NB4 (cell line): ENCODE results near the gene TRA2B.
A peak's percentile ranks its signal among the peaks of the same experiment; 100 is the strongest.

ENCODE experiments used
- DNase-seq: peaks from one replicate; pipeline ENCODE4 v3.0.0; 2010; ENCODE audit warnings: low read depth
- H3K4me3 ChIP-seq: one replicate; pipeline ENCODE4 v1.5.1; 2011; ENCODE audit warnings: mild to moderate bottlenecking, low read depth, low read length, moderate library complexity
- CTCF ChIP-seq: IDR thresholded peaks from one replicate; pipeline ENCODE4 v1.5.1; 2012; ENCODE audit warnings: low read depth, low read length
- MYC ChIP-seq: IDR thresholded peaks from 2 replicates; pipeline ENCODE4 v1.6.1; 2011; ENCODE audit warnings: low read depth, low read length
- POLR2A ChIP-seq: IDR thresholded peaks from 2 replicates; pipeline ENCODE4 v1.6.1; 2011; ENCODE audit warnings: mild to moderate bottlenecking; ENCODE audit not compliant: insufficient read length; ENCODE audit errors: extremely low read depth
- TF ChIP-seq, protein P1 (sequence below): IDR thresholded peaks from 2 replicates; pipeline ENCODE4 v1.6.1; 2011; ENCODE audit warnings: low read depth, low read length

TRA2B gene

DNA sequence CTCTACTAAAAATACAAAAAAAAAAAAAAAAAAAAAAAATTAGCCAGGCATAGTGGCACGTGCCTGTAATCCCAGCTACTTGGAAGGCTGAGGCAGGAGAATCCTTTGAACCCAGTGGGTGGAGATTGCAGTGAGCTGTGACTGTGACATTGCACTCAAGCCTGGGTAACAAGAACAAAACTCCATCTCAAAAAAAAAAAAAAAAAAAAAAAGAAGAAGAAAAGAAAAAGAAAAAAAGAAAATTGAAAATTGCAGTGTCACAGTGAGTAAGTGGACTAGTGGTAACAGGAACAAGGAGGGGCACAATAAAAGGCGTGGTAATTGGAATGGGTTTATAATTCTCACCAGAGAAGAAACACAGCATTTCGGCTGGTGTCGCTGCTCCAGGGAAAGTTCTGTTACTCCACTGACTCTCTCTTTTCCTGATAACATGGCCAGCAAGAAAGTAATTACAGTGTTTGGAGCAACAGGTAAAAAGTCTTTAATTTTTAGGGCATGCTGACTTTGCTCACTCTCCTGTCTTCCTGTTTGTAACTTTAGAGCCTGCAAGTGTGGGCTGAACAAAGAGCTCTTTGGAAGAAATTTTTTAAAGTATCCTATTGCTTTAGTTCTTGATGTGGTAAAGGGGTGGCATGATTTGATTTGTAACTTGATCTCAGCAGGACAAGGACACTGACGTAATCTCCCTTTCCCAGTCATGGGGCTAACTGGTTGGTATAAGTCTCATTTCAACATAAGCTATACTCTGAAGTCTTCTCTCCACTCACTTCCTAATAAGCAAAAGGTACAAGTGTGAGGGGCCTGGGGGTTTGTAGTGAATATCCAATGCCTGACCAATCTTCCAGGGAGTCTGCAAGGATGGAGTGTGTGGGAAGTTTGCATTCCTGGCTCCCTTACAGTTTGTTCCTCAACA lies 22.1 kb upstream of the TRA2B start:
- no peak for TF ChIP-seq MYC
- TF ChIP-seq, protein P1, sequence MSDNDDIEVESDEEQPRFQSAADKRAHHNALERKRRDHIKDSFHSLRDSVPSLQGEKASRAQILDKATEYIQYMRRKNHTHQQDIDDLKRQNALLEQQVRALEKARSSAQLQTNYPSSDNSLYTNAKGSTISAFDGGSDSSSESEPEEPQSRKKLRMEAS, result no peak
- H3K4me3 ChIP-seq, result no peak overlapping the region
- DNase-seq, result peak; percentile 59

- H3K4me3 ChIP-seq, result no peak overlapping the region
- no peak for DNase-seq
- TF ChIP-seq POLR2A (no peak), CTCF (no peak), MYC (no peak)
Measured at GRCh38 chr3:185958626-185959025, 20.8 kb upstream of the TRA2B start.

GRCh38 chr3:185956244-185956643 lies 18.4 kb upstream of the TRA2B start:
- no peak overlapping the region for H3K4me3 ChIP-seq
- no peak for TF ChIP-seq MYC
- TF ChIP-seq POLR2A, result no peak
- TF ChIP-seq, protein P1, result no peak
- TF ChIP-seq CTCF, result no peak
- no peak for DNase-seq

DNA sequence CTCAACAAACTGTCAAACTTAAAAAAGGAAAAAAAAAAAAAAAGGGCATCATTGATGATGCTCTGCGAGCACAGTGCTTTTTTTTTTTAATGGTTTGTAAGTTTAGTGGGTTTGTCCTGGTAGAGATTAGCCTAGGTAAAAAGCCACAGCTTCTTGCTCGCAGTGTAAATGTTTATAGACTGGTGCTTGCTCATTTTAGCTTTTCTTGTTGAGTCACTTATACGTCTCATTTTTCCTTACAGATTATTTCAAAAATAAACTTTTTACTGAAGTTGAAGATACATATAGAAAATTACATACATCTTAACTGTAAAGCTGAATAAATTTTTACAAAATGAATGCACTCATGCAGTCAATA lies 16.5 kb upstream of the TRA2B start:
- no peak for DNase-seq
- TF ChIP-seq, protein P1, result no peak
- TF ChIP-seq CTCF (no peak), POLR2A (no peak), MYC (no peak)
- H3K4me3 ChIP-seq, result no peak overlapping the region

- no peak for DNase-seq
- TF ChIP-seq MYC (no peak), POLR2A (no peak), CTCF (no peak)
- TF ChIP-seq, protein P1, result no peak
- no peak overlapping the region for H3K4me3 ChIP-seq
Measured at GRCh38 chr3:185950728-185951127, 12.9 kb upstream of the TRA2B start.

- H3K4me3 ChIP-seq, result no peak overlapping the region
- TF ChIP-seq, protein P1, result no peak
- no peak for DNase-seq
Measured at GRCh38 chr3:185949515-185949914, 11.7 kb upstream of the TRA2B start.
